Hippocampal formation (tissue), 2 donors: Measurements from ENCODE around the gene TBL1Y.
"Not testable (repeated sequence)": the region's sequence is repeated elsewhere in the genome, so short reads cannot be mapped to it uniquely, and the experiment has no call there.

ENCODE experiments used
- DNase-seq, 2 donors: peaks; one replicate each; lab custom pipeline; 2025; lab: John Stamatoyannopoulos, UW

Gene TBL1Y

DNA sequence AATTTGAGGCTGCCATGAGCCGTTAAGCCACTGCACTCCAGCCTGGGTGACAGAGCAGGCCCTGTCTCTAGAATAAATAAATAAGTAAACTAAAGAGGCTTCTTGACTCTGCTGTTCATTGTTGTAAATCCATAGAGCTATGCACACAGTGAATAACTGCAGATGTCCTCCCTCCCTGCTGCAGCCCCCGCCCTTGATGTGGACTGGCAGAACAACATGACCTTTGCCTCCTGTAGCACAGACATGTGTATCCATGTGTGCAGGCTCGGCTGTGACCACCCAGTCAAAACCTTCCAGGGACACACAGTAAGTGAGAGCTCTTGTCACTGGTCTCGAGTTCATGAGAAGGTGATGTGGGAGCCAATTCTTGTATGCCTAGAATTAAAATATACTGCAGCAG, 170.1 kb downstream of the TBL1Y start:
- not testable (repeated sequence) for DNase-seq

DNA sequence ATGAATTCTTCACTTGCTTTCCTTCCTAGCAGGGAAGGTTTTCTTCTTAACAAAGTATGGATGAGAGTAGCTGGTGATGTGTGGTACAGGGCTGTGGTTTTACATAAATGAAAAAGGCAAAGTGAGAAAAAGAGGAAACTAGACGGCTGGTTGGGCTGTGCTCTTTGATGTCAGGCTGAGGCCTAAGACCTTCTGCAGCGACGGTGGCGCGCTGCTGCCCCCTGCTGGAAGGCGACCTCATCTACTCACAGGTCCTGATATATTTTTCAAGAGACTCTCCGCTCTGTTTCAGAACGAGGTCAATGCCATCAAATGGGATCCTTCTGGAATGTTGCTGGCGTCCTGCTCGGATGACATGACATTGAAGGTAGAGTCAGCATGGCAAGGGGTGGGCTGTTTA, 175.1 kb downstream of the TBL1Y start:
- DNase-seq = peak in 1 of 2 donors; percentile 5

DNA sequence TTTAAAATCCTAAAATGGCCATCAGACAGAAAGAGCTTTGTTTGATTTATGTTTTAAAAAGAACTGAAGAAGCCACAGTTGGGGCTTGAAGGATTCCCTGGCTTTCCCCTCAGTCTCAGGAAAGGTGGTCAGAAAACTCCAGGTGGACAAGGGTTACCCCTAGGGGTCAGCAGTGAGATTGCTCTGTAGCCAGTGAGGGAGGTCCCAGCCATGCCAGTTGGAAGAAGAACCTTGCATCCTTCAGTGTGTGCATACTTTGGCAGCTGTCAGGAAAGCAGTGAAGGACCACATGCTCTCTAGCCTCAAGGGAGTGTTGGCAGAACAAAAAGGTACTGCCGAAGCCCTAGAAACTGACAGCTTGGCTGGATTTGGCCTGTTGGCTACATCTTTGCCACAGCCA, 182.3 kb downstream of the TBL1Y start:
- DNase-seq = no peak

DNA sequence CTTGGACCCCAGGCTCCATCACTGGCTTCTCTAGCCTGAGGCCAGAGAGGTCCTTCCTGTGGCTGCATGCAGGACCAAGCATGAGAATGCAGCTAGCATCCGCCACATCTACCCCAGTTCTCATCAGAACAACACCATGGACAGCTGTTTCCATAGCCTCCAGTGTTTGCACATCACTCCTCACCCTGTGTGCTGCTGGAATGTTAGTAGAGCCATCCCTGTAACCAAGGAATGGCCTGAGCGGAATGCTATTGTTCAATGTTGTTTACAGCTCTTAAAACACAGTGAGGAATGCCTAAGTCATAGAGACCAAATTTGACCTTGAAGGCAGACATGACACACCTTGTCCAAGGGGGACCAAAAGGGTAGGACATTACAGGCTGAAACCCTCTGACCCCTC, 183.9 kb downstream of the TBL1Y start:
- no peak for DNase-seq

DNA sequence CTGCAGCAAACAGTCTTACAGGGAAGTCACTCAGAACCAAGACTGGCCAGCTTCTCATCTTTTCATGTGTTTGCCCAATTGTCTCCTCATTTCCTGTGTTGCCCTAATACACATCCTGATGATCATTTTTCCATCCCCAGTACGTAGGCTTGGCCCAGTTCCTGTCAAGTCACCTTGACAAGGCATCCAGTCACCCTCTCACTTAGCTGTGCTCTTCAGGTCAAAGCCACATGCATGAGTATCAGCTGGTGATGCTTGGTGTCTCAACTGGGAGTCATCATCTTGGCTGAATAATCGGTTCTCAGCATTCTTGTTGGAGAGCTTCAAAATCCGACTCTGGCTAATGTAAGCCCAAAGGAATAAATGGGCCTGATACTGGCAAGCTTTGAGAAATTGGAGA, 186.5 kb downstream of the TBL1Y start:
- DNase-seq = no peak

DNA sequence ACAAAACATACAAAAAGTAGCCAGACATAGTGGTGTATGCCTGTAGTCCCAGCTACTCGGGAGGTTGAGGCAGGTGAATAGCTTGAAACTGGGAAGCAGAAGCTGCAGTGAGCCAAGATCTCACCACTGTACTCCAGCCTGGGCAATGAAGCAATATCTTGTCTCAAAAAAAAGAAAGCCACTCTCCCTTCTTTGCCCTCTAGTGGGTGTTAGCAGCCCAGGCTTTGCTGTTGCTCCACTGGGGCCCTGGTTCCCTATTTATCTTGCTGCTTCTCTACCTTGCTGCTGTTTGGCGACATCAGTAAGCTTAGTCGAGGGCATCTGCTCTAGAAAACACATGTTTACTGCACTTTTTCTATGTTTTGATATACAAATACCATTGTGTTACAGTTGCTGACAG, 189.2 kb downstream of the TBL1Y start:
- DNase-seq = no peak

DNA sequence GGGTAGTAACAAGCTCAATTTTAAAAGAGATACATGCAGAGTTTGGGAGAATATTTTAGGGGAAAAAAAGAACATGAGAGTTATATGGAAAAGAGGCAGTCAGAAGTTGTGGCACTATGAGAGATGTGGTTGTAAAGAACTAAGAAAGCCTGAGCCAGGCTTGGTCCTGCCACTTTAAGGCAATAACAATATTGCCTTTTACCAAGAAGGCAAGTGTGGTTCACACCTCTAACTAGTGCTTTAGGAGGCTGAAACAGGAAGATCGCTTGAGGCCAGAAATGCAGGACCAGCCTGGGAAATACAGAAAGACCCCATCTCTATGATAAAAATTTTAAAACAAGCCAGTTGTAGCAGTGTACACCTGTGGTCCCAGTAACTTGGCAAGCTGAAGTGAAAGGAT, 192.2 kb downstream of the TBL1Y start:
- DNase-seq = no peak

DNA sequence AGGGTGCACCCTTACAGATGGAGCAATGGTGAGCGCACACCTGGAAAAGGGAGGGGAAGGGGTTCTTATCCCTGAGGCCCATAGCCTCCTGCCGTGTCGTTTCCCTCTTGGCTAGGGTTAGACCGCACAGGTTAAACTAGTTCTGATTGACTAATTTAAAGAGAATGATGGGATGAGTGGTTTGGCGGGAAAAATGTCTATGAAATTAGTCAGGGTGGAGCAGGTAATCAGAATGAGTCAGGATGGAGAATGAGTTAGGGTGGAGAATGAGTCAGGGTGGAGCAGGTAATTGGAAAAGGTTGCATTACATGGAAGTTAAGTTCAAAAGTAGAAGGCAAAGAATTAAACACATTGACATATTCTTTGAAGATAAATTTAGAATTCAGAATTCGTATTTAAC, 196.7 kb downstream of the TBL1Y start:
- no peak for DNase-seq

DNA sequence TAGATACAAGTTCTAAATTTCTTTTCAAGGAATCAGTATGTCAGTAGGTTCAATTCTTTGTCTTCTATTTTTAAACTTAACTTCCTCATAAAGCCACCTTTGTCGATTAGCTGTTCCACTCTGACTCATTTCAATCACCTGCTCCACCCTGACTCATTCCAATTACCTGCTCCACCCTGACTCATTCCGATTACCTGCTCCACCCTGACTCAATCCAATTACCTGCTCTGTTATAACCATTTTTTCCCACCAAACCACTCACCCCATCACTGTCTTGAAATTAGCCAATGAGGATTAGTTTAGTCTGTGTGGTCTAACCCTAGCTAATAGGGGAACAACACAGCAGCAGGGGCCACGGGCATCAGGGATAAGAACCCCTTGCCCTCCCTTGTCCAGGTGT, 199.6 kb downstream of the TBL1Y start:
- DNase-seq = no peak

DNA sequence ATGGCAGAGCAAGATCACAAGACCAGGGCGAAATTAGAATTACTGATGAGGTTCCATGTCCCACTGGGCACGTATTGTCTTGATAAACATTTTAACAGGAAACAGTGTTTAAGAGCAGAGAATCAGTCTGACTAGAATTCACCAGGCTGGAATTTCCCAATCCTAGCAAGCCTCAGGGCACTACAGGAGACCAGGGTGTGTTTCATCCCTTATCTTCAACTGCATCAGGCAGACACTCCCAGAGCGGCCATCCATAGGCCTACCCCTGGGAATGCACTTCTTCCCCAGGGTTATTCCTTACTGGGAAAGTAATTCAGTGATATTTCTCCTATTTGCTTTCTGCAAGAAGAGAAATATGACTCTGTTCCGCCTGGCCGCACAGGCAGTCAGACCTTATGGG, 205.4 kb downstream of the TBL1Y start:
- no peak for DNase-seq

DNA sequence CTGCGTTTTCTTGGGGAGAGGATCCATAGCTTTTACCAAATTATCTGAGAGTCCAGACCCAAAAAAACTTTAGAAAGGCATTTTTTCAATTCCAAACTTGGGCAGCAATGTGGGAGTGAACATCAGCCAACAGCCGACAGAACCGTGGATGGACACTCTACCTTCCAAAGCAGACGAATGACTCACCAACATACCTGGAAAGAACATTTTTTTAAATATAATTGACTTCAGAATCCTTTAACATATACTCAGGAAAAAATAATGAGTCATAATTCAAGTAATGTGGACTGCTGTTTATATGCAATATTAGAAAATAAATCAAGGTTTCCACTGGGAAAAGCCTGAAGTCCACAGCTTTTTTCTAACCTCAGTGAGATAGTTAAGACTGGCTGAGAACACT, 211.7 kb downstream of the TBL1Y start:
- no peak for DNase-seq

DNA sequence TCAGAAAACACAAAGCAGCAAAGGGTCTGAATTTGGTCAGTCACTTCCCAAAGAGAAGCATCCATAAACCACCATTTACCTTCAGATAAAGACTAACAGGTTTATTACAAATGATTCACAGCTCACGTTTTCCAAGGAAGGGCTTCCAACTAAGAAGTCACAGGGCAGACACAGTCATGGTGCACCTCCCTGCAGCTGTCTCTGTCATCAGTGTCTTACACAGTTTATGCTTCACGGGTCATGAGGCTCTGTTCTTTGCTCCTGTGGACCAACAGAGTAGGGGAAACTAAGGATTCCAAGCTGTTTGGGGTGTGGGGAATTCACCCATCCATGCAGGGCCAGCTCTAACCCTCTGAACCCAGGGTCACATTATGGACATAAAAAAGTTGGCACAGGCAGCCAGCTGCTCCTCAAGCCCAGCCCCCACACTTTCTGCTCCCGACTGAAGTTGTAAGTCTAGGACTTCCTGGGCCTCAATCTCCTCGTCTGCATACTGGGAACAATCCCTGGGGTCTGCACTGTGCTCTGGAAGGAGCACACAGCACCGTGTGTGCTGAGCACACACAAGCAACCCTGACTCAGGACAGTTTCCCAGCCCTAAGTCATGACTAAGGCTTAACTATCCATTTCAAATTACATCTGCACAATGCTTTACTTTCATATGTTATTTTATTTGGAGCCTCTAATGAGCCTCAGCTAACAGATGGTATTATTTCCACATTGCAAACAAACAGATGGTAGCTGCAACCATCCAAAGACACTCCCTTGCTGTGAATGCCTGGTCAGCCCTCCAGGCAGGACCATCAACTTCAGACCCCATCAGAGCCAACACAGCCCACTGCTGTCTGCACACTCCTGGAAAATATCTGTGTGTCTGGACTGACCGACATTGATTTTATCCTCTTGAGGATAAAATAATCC, 214.9 kb downstream of the TBL1Y start:
- no peak for DNase-seq

DNA sequence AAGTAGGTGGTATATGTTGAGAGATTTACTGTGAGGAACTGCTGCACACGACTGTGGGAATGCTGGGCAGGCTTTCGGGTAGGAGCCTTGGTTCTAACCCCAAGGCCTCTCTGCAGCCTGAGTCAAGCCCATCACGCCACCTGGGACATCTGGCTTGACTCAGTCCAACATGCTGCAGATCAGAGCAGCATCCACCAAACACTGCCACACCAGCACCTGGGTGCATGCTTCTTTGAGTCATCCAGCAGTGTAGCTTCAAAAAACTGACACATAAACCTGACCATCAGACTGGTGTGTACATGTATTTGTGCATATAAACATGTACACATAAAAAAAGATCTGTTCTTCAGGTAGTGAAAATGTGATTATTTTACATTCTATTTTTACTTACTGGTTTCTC, 217.7 kb downstream of the TBL1Y start:
- DNase-seq = no peak
